Measurements from ENCODE around the gene TAMALIN. TPM values are rescaled to one million over a fixed set of nuclear protein-coding genes. Genes with fewer than 3 reads are reported as not detected.

TAMALIN gene
- total and polyA plus RNA-seq, 10 donors, result 25.5 to 141 (median 45.2) TPM

- Histone ChIP-seq H3K4me1 (peaks cover 26 to 95% (median 53%) of the 10 kb centered on the region in 6 donors), H3K27ac (no peak overlapping the region), H3K9me3 (no peaks in the 10 kb centered on the region), H3K4me3 (no peak overlapping the region), H3K27me3 (replicated peaks in 1 of 7) (peaks cover 0 to 8% (median 0%) of the 10 kb centered on the region in 7 donors), H3K36me3 (peaks cover 0 to 3% (median under 1%) of the 10 kb centered on the region in 6 donors)
- 70 to 80% (median 77%) methylated on average over 4 of the region's 4 CpGs for WGBS, 5 donors
- DNase-seq, result peak; percentile 54
- TF ChIP-seq, protein P1, sequence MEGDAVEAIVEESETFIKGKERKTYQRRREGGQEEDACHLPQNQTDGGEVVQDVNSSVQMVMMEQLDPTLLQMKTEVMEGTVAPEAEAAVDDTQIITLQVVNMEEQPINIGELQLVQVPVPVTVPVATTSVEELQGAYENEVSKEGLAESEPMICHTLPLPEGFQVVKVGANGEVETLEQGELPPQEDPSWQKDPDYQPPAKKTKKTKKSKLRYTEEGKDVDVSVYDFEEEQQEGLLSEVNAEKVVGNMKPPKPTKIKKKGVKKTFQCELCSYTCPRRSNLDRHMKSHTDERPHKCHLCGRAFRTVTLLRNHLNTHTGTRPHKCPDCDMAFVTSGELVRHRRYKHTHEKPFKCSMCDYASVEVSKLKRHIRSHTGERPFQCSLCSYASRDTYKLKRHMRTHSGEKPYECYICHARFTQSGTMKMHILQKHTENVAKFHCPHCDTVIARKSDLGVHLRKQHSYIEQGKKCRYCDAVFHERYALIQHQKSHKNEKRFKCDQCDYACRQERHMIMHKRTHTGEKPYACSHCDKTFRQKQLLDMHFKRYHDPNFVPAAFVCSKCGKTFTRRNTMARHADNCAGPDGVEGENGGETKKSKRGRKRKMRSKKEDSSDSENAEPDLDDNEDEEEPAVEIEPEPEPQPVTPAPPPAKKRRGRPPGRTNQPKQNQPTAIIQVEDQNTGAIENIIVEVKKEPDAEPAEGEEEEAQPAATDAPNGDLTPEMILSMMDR (IDR thresholded peaks at IDR 0.05 in 8 of 11, conservative IDR thresholded peaks at IDR 0.05 in 3 of 11), result no peak
- no peak for TF ChIP-seq POLR2AphosphoS5 (IDR thresholded peaks at IDR 0.05)
- no peak for TF ChIP-seq POLR2A (IDR thresholded peaks at IDR 0.05)
- intact Hi-C loops (cut with DNase I; ENCODE audit: low total_unique reads), result no loop called here
Observed at GRCh38 chr12:52049286-52049685, 42.5 kb downstream of the TAMALIN start.

- intact Hi-C loops (cut with DNase I; ENCODE audit: low total_unique reads), result no loop called here
- Histone ChIP-seq H3K9me3 (no peaks in the 10 kb centered on the region), H3K4me3 (no peak overlapping the region), H3K36me3 (peaks cover 0 to 7% (median 5%) of the 10 kb centered on the region in 6 donors), H3K27me3 (replicated peaks in 1 of 7) (peaks cover 0 to 8% (median 0%) of the 10 kb centered on the region in 7 donors), H3K4me1 (peaks cover 26 to 91% (median 53%) of the 10 kb centered on the region in 6 donors), H3K27ac (peak overlapping the region in 3 of 8 donors; percentile 91 to 93 (median 91))
- 79 to 93% (median 81%) methylated on average over 5 of the region's 5 CpGs for WGBS, 5 donors
- no peak for DNase-seq
- no peak for TF ChIP-seq POLR2A (IDR thresholded peaks at IDR 0.05)
- TF ChIP-seq, protein P1 (IDR thresholded peaks at IDR 0.05 in 8 of 11, conservative IDR thresholded peaks at IDR 0.05 in 3 of 11), result no peak
- TF ChIP-seq POLR2AphosphoS5 (IDR thresholded peaks at IDR 0.05), result no peak
Observed at GRCh38 chr12:52049688-52050087, 42.9 kb downstream of the TAMALIN start.

- Histone ChIP-seq H3K9me3 (no peaks in the 10 kb centered on the region), H3K27me3 (replicated peaks in 1 of 7) (peaks cover 0 to 8% (median 0%) of the 10 kb centered on the region in 7 donors), H3K27ac (peak overlapping the region; percentile 85 to 94 (median 92)), H3K36me3 (peaks cover 0 to 12% (median 8%) of the 10 kb centered on the region in 6 donors), H3K4me3 (peak overlapping the region; percentile 31 to 79 (median 53)), H3K4me1 (peaks cover 24 to 85% (median 49%) of the 10 kb centered on the region in 6 donors)
- TF ChIP-seq POLR2A (IDR thresholded peaks at IDR 0.05) (no peak), POLR2AphosphoS5 (IDR thresholded peaks at IDR 0.05) (no peak)
- TF ChIP-seq, protein P1 (IDR thresholded peaks at IDR 0.05 in 8 of 11, conservative IDR thresholded peaks at IDR 0.05 in 3 of 11), result no peak
- intact Hi-C loops (cut with DNase I; ENCODE audit: low total_unique reads), result no loop called here
- peak; percentile 79 for DNase-seq
- 27 to 31% (median 30%) methylated on average over 12 to 16 of the region's 16 CpGs for WGBS, 5 donors
Observed at GRCh38 chr12:52050116-52050757, 43.5 kb downstream of the TAMALIN start.

GRCh38 chr12:52050758-52051541 is 44.2 kb downstream of the TAMALIN start, which contains the start of gene NR4A1:
Gene NR4A1, plus strand, starts transcription at chr12:52051442. Its CDS starts 2,887 bp downstream, at chr12:52054329.
- DNase-seq, result peak; percentile 98

More at GRCh38 chr12:52050758-52051541, 44.2 kb downstream of the TAMALIN start, which contains the start of gene NR4A1:
- TF ChIP-seq POLR2A (IDR thresholded peaks at IDR 0.05) (peak in 2 of 3 donors; percentile 68 to 70), POLR2AphosphoS5 (IDR thresholded peaks at IDR 0.05) (peak; percentile 96 to 99 (median 96))
- TF ChIP-seq, protein P1 (IDR thresholded peaks at IDR 0.05 in 8 of 11, conservative IDR thresholded peaks at IDR 0.05 in 3 of 11), result peak in 3 of 11 experiments; percentile 11 to 42 (median 38)
- Histone ChIP-seq H3K4me1 (peaks cover 17 to 78% (median 42%) of the 10 kb centered on the region in 6 donors), H3K9me3 (no peaks in the 10 kb centered on the region), H3K27me3 (replicated peaks in 1 of 7) (peaks cover 0 to 8% (median 0%) of the 10 kb centered on the region in 7 donors), H3K4me3 (peak within 1 kb of the TSS; percentile 31 to 79 (median 53)), H3K27ac (peak within 1 kb of the TSS; percentile 85 to 94 (median 92)), H3K36me3 (peaks cover 0 to 19% (median 9%) of the 10 kb centered on the region in 6 donors)
- WGBS, 5 donors, result 0 to 1% (median 0%) methylated on average over 12 to 77 of the region's 77 CpGs
- intact Hi-C loops (cut with DNase I; ENCODE audit: low total_unique reads), result no loop called here

Data from spleen (tissue), 11 donors.